ENCODE data around the gene TESK2. TPM values are rescaled to one million over a fixed set of nuclear protein-coding genes. Genes with fewer than 3 reads are reported as not detected.
"Not testable (repeated sequence)": the region's sequence is repeated elsewhere in the genome, so short reads cannot be mapped to it uniquely, and the experiment has no call there.

The TESK2 gene
- total RNA-seq, 2 experiments from 2014 or later = 4.9 to 6.6 TPM

- H3K4me1 ChIP-seq (ENCODE audit: insufficient read depth, low read length, poor library complexity, severe bottlenecking) = peaks cover 4% of the 10 kb centered on the region
- CTCF ChIA-PET (ENCODE audit: unreplicated experiment) = no interaction called here
- POLR2A ChIA-PET = interaction anchor here (0.6 to 0.7 kb wide), 2 partner anchors 11 to 85 kb away, joined by 3 to 6 read pairs; no protein-coding TSS in a partner anchor
- intact Hi-C loops (cut with micrococcal nuclease; ENCODE audit: unreplicated experiment) = no loop called here
- no TSS peak for BruUV-seq (replicated peaks)
- no peaks in the 10 kb centered on the region for H3K9me3 ChIP-seq (ENCODE audit: low read length)
- H4K20me1 ChIP-seq (ENCODE audit: insufficient read depth, low read length) = no peaks in the 10 kb centered on the region
- no peak for TF ChIP-seq CTCF (conservative IDR thresholded peaks at IDR 0.05; ENCODE audit: low read length)
- TF ChIP-seq EZH2phosphoT487 (IDR thresholded peaks at IDR 0.05; ENCODE audit: borderline replicate concordance, low read depth, low read length) = no peak
- no peaks in the 10 kb centered on the region for H3K36me3 ChIP-seq (ENCODE audit: insufficient read depth, low read length)
- H3K4me3 ChIP-seq (ENCODE audit: low read depth, low read length, poor library complexity, severe bottlenecking) = no peak overlapping the region
- H3K4me2 ChIP-seq (ENCODE audit: low read length) = no peak overlapping the region
- DNase-seq (ENCODE audit: low spot score) = no peak
- H3K27ac ChIP-seq (ENCODE audit: low read depth, low read length, poor library complexity, severe bottlenecking) = no peak overlapping the region
- no peaks in the 10 kb centered on the region for H3K9me2 ChIP-seq (ENCODE audit: insufficient read depth, low read length)
- H3K79me2 ChIP-seq (ENCODE audit: insufficient read depth, low read depth, low read length) = no peaks in the 10 kb centered on the region
- no peak overlapping the region for H2AFZ ChIP-seq (ENCODE audit: low read length)
Observed at GRCh38 chr1:45479039-45479748, 11.8 kb downstream of the TESK2 start.

- no peak overlapping the region for H3K4me2 ChIP-seq (ENCODE audit: low read length)
- CTCF ChIA-PET (ENCODE audit: unreplicated experiment) = no interaction called here
- intact Hi-C loops (cut with micrococcal nuclease; ENCODE audit: unreplicated experiment) = no loop called here
- H3K36me3 ChIP-seq (ENCODE audit: insufficient read depth, low read length) = no peaks in the 10 kb centered on the region
- no peaks in the 10 kb centered on the region for H3K79me2 ChIP-seq (ENCODE audit: insufficient read depth, low read depth, low read length)
- no peaks in the 10 kb centered on the region for H3K9me2 ChIP-seq (ENCODE audit: insufficient read depth, low read length)
- no peak overlapping the region for H3K27ac ChIP-seq (ENCODE audit: low read depth, low read length, poor library complexity, severe bottlenecking)
- DNase-seq (ENCODE audit: low spot score) = no peak
- H3K4me1 ChIP-seq (ENCODE audit: insufficient read depth, low read length, poor library complexity, severe bottlenecking) = peaks cover 4% of the 10 kb centered on the region
- H2AFZ ChIP-seq (ENCODE audit: low read length) = no peak overlapping the region
- H3K9me3 ChIP-seq (ENCODE audit: low read length) = no peaks in the 10 kb centered on the region
- no TSS peak for BruUV-seq (replicated peaks)
- POLR2A ChIA-PET = interaction anchor here (0.6 to 0.7 kb wide), 2 partner anchors 17 to 84 kb away, joined by 3 to 4 read pairs; no protein-coding TSS in a partner anchor
- H3K4me3 ChIP-seq (ENCODE audit: low read depth, low read length, poor library complexity, severe bottlenecking) = no peak overlapping the region
- H4K20me1 ChIP-seq (ENCODE audit: insufficient read depth, low read length) = no peaks in the 10 kb centered on the region
- TF ChIP-seq EZH2phosphoT487 (IDR thresholded peaks at IDR 0.05; ENCODE audit: borderline replicate concordance, low read depth, low read length) = no peak
Observed at GRCh38 chr1:45478121-45478814, 12.7 kb downstream of the TESK2 start.

- CTCF ChIA-PET (ENCODE audit: unreplicated experiment) = no interaction called here
- Histone ChIP-seq H3K4me1 (ENCODE audit: insufficient read depth, low read length, poor library complexity, severe bottlenecking) (peaks cover 4% of the 10 kb centered on the region), H3K4me3 (ENCODE audit: low read depth, low read length, poor library complexity, severe bottlenecking) (no peak overlapping the region), H2AFZ (ENCODE audit: low read length) (no peak overlapping the region), H4K20me1 (ENCODE audit: insufficient read depth, low read length) (no peaks in the 10 kb centered on the region), H3K36me3 (ENCODE audit: insufficient read depth, low read length) (no peaks in the 10 kb centered on the region), H3K4me2 (ENCODE audit: low read length) (no peak overlapping the region), H3K9me2 (ENCODE audit: insufficient read depth, low read length) (no peaks in the 10 kb centered on the region), H3K79me2 (ENCODE audit: insufficient read depth, low read depth, low read length) (no peaks in the 10 kb centered on the region), H3K9me3 (ENCODE audit: low read length) (no peaks in the 10 kb centered on the region), H3K27ac (ENCODE audit: low read depth, low read length, poor library complexity, severe bottlenecking) (no peak overlapping the region)
- DNase-seq (ENCODE audit: low spot score) = no peak
- TF ChIP-seq CTCF (conservative IDR thresholded peaks at IDR 0.05; ENCODE audit: low read length) (no peak), EZH2phosphoT487 (IDR thresholded peaks at IDR 0.05; ENCODE audit: borderline replicate concordance, low read depth, low read length) (no peak)
- POLR2A ChIA-PET = no interaction called here
- no TSS peak for BruUV-seq (replicated peaks)
- intact Hi-C loops (cut with micrococcal nuclease; ENCODE audit: unreplicated experiment) = no loop called here
Observed at GRCh38 chr1:45477646-45478045, 13.3 kb downstream of the TESK2 start.

- H3K4me2 ChIP-seq (ENCODE audit: low read length); H2AFZ ChIP-seq (ENCODE audit: low read length); CTCF ChIA-PET (ENCODE audit: unreplicated experiment); H3K4me1 ChIP-seq (ENCODE audit: insufficient read depth, low read length, poor library complexity, severe bottlenecking); POLR2A ChIA-PET; H3K9me2 ChIP-seq (ENCODE audit: insufficient read depth, low read length); BruUV-seq (replicated peaks); H3K27ac ChIP-seq (ENCODE audit: low read depth, low read length, poor library complexity, severe bottlenecking); H4K20me1 ChIP-seq (ENCODE audit: insufficient read depth, low read length); H3K9me3 ChIP-seq (ENCODE audit: low read length); intact Hi-C loops (cut with micrococcal nuclease; ENCODE audit: unreplicated experiment); DNase-seq (ENCODE audit: low spot score); H3K36me3 ChIP-seq (ENCODE audit: insufficient read depth, low read length); H3K4me3 ChIP-seq (ENCODE audit: low read depth, low read length, poor library complexity, severe bottlenecking); H3K79me2 ChIP-seq (ENCODE audit: insufficient read depth, low read depth, low read length): not testable (repeated sequence)
Observed at GRCh38 chr1:45474194-45474593, 16.8 kb downstream of the TESK2 start.

All from OCI-LY7 (cell line).